Keratinocyte (primary cell): ENCODE measurements around the gene RASAL2. TPM values are rescaled to one million over a fixed set of nuclear protein-coding genes. Genes with fewer than 3 reads are reported as not detected.
A peak's percentile ranks its signal among the peaks of the same experiment; 100 is the strongest.

Experiments used
- DNase-seq: peaks from one replicate; pipeline ENCODE4 v3.0.0-alpha.2; 2011; ENCODE audit warnings: low read depth, missing footprints, low spot score
- FAIRE-seq: peaks from 2 replicates; lab custom pipeline; 2011; peaks lifted over from hg19 to GRCh38; lab: Jason Lieb, UNC
- H2AFZ ChIP-seq: 2 replicates; pipeline ENCODE4 v1.6.0; 2012; ENCODE audit warnings: low read length, control low read depth, inconsistent platforms; ENCODE audit not compliant: control insufficient read depth
- H3K27ac ChIP-seq: 2 replicates; pipeline ENCODE4 v1.5.1; 2011; ENCODE audit warnings: low read length; ENCODE audit not compliant: control insufficient read depth, insufficient read depth
- H3K27me3 ChIP-seq: 3 replicates; pipeline ENCODE4 v1.6.0; 2011; ENCODE audit warnings: low read length; ENCODE audit not compliant: control insufficient read depth, insufficient read depth; ENCODE audit errors: extremely low read depth
- H3K36me3 ChIP-seq, 2 experiments: 2 replicates in 1 of 2; 3 replicates in 1 of 2; pipeline ENCODE4 v1.5.1; 2011; ENCODE audit warnings: low read length in 2 of 2, mild to moderate bottlenecking in 1 of 2; ENCODE audit not compliant: control insufficient read depth in 2 of 2, insufficient read depth in 2 of 2; ENCODE audit errors: extremely low read depth in 1 of 2
- H3K4me1 ChIP-seq: 3 replicates; pipeline ENCODE4 v1.5.1; 2011; ENCODE audit warnings: low read length; ENCODE audit not compliant: control insufficient read depth, insufficient read depth; ENCODE audit errors: extremely low read depth
- H3K4me2 ChIP-seq: 3 replicates; pipeline ENCODE4 v1.6.0; 2011; ENCODE audit warnings: low read depth, low read length; ENCODE audit not compliant: control insufficient read depth, insufficient read depth; ENCODE audit errors: extremely low read depth
- H3K4me3 ChIP-seq, 3 experiments: fragments of 200-600 bp in 1 of 3; sonication (generic) in 1 of 3; 2 replicates in 2 of 3; 3 replicates in 1 of 3; pipeline ENCODE4 v1.5.1; 2011 to 2016; ENCODE audit warnings: low read length in 3 of 3, mild to moderate bottlenecking in 3 of 3, control low read depth in 2 of 3, inconsistent platforms in 1 of 3, low read depth in 1 of 3, mixed read lengths in 1 of 3, mixed run types in 1 of 3, moderate library complexity in 1 of 3; ENCODE audit not compliant: control insufficient read depth in 2 of 3, insufficient read depth in 2 of 3; ENCODE audit errors: extremely low read depth in 1 of 3
- H3K79me2 ChIP-seq: 2 replicates; pipeline ENCODE4 v1.6.0; 2012; ENCODE audit warnings: low read length; ENCODE audit not compliant: control insufficient read depth, insufficient read depth
- H3K9ac ChIP-seq: 3 replicates; pipeline ENCODE4 v1.6.0; 2011; ENCODE audit warnings: low read length; ENCODE audit not compliant: control insufficient read depth, insufficient read depth; ENCODE audit errors: extremely low read depth
- H3K9me1 ChIP-seq: 3 replicates; pipeline ENCODE4 v1.6.0; 2011; ENCODE audit warnings: low read length; ENCODE audit not compliant: control insufficient read depth, insufficient read depth; ENCODE audit errors: extremely low read depth
- H3K9me3 ChIP-seq: 2 replicates; pipeline ENCODE4 v1.5.1; 2012; ENCODE audit warnings: low read depth, low read length; ENCODE audit not compliant: control insufficient read depth
- H4K20me1 ChIP-seq: 3 replicates; pipeline ENCODE4 v1.6.0; 2011; ENCODE audit warnings: low read length; ENCODE audit not compliant: control insufficient read depth, insufficient read depth; ENCODE audit errors: extremely low read depth
- EZH2 ChIP-seq: IDR thresholded peaks from one replicate; pipeline ENCODE4 v1.6.1; 2012; ENCODE audit warnings: inconsistent platforms, mild to moderate bottlenecking, low read length, moderate library complexity
- dilution Hi-C: fragments of 300-500 bp; cut with MboI; formaldehyde crosslinking; loops from one replicate; pipeline ENCODE4 v1.7.0; 2020; ENCODE audit warnings: low sequenced_read_pairs; ENCODE audit not compliant: extremely low pct_ligation_motif_present
- polyA plus RNA-seq, 5 experiments: library from polyadenylated mRNA; depleted of rRNA in 3 of 5; stranded (reverse) in 3 of 5; stranded (forward) in 1 of 5; unstranded in 1 of 5; fragments of >200 nt; gene quantifications; 1 replicate in 1 of 5; 2 replicates in 3 of 5; 3 replicates in 1 of 5; pipeline versions ENCODE4 v1.2.1 to v1.2.3, GENCODE V29; 2011 to 2012; ENCODE audit warnings: missing spikeins in 2 of 5, low read depth in 1 of 5, low replicate concordance in 1 of 5
- TF ChIP-seq, protein P1 (sequence below), 3 experiments: IDR thresholded peaks in 1 of 3; conservative IDR thresholded peaks in 1 of 3; optimal IDR thresholded peaks in 1 of 3; 2 replicates in 2 of 3; 3 replicates in 1 of 3; pipeline versions ENCODE3 to v1.5.1; 2011; ENCODE audit warnings: low read length in 3 of 3, mild to moderate bottlenecking in 3 of 3, moderate library complexity in 2 of 3, control low read depth in 1 of 3, inconsistent platforms in 1 of 3; ENCODE audit not compliant: insufficient read depth in 2 of 3; ENCODE audit errors: extremely low read depth in 1 of 3

RASAL2 gene
- polyA plus RNA-seq, 1 donor (not counting 4 experiments of a cell fraction or from before 2014, with no cell fraction given), result 27.2 TPM

DNA sequence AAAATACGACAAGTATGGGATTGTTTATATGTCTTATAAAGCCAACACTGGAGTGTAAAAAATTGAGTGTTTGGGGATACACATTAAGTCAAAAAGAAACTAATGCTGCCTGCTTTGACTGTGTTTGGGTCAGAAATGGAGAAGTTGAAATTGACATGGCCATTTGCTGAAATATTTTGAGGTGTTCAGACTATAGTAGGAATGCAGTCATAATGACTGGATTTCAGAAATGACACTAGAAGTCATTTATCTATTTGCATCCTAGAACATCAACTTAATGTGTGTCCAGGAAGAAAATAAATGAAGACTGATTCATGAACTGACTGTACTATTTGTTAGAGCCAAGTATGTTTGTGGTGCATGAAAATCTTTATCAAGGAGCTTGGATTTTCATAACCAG, 28.4 kb downstream of the RASAL2 start:
- Histone ChIP-seq H3K27ac (peak overlapping the region; percentile 18), H3K9me3 (no peaks in the 10 kb centered on the region), H3K4me2 (peak overlapping the region; percentile 8), H3K4me1 (peaks cover 51% of the 10 kb centered on the region), H3K9me1 (no peaks in the 10 kb centered on the region), H2AFZ (no peak overlapping the region), H3K79me2 (peaks cover 79% of the 10 kb centered on the region), H4K20me1 (no peaks in the 10 kb centered on the region), H3K9ac (no peak overlapping the region), H3K36me3 (no peaks in the 10 kb centered on the region), H3K4me3 (no peak overlapping the region), H3K27me3 (no peaks in the 10 kb centered on the region)
- TF ChIP-seq, protein P1, sequence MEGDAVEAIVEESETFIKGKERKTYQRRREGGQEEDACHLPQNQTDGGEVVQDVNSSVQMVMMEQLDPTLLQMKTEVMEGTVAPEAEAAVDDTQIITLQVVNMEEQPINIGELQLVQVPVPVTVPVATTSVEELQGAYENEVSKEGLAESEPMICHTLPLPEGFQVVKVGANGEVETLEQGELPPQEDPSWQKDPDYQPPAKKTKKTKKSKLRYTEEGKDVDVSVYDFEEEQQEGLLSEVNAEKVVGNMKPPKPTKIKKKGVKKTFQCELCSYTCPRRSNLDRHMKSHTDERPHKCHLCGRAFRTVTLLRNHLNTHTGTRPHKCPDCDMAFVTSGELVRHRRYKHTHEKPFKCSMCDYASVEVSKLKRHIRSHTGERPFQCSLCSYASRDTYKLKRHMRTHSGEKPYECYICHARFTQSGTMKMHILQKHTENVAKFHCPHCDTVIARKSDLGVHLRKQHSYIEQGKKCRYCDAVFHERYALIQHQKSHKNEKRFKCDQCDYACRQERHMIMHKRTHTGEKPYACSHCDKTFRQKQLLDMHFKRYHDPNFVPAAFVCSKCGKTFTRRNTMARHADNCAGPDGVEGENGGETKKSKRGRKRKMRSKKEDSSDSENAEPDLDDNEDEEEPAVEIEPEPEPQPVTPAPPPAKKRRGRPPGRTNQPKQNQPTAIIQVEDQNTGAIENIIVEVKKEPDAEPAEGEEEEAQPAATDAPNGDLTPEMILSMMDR (optimal IDR thresholded peaks at IDR 0.05 in 1 of 3, IDR thresholded peaks at IDR 0.05 in 1 of 3, conservative IDR thresholded peaks at IDR 0.05 in 1 of 3; ENCODE audit: extremely low read depth in 1 of 3, insufficient read depth in 2 of 3, low read length in 3 of 3), result no peak
- TF ChIP-seq EZH2, result no peak
- DNase-seq, result no peak
- no peak for FAIRE-seq
- dilution Hi-C loops, result no loop called here

GRCh38 chr1:178124115-178124514, 30.2 kb downstream of the RASAL2 start:
- Histone ChIP-seq H3K27me3 (no peaks in the 10 kb centered on the region), H3K79me2 (peaks cover 77% of the 10 kb centered on the region), H3K9me1 (peaks cover 2% of the 10 kb centered on the region), H3K4me3 (no peak overlapping the region), H3K4me2 (no peak overlapping the region), H3K36me3 (no peaks in the 10 kb centered on the region), H3K4me1 (peaks cover 64% of the 10 kb centered on the region), H4K20me1 (no peaks in the 10 kb centered on the region), H2AFZ (no peak overlapping the region), H3K9ac (no peak overlapping the region), H3K9me3 (no peaks in the 10 kb centered on the region), H3K27ac (no peak overlapping the region)
- FAIRE-seq, result no peak
- dilution Hi-C loops, result no loop called here
- no peak for DNase-seq
- TF ChIP-seq EZH2, result no peak
- TF ChIP-seq, protein P1 (optimal IDR thresholded peaks at IDR 0.05 in 1 of 3, IDR thresholded peaks at IDR 0.05 in 1 of 3, conservative IDR thresholded peaks at IDR 0.05 in 1 of 3; ENCODE audit: extremely low read depth in 1 of 3, insufficient read depth in 2 of 3, low read length in 3 of 3), result no peak
